GM19240 (cell line): ENCODE measurements around the gene HERPUD2.

ENCODE experiments used
- DNase-seq: peaks from one replicate; pipeline ENCODE4 v3.0.0; 2011; ENCODE audit warnings: low spot score; ENCODE audit not compliant: insufficient read length

The HERPUD2 gene, protein sequence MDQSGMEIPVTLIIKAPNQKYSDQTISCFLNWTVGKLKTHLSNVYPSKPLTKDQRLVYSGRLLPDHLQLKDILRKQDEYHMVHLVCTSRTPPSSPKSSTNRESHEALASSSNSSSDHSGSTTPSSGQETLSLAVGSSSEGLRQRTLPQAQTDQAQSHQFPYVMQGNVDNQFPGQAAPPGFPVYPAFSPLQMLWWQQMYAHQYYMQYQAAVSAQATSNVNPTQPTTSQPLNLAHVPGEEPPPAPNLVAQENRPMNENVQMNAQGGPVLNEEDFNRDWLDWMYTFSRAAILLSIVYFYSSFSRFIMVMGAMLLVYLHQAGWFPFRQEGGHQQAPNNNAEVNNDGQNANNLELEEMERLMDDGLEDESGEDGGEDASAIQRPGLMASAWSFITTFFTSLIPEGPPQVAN

GRCh38 chr7:35694784-35695472 lies at the start of gene HERPUD2:
TSS of gene HERPUD2 (minus strand) at chr7:35695135. CDS start at chr7:35694330, 805 bp downstream.
- DNase-seq: peak; percentile 64

DNA sequence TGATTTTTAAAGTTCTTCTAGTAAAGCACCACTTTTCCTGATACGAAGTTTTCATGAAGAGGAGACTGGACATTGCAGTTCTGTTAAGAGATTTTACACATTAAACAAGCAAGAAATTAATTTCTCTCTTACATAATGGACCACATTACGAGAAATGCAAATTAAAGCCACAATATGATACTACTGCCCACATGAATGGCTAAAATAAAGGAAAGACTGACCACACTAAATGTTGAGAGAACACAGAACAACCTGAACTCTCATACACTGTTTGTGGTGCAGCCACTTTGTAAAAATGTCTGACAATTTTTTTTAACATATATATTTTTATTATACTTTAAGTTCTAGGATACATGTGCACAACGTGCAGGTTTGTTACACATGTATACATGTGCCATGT lies 44.0 kb upstream of the HERPUD2 start:
- no peak for DNase-seq

DNA sequence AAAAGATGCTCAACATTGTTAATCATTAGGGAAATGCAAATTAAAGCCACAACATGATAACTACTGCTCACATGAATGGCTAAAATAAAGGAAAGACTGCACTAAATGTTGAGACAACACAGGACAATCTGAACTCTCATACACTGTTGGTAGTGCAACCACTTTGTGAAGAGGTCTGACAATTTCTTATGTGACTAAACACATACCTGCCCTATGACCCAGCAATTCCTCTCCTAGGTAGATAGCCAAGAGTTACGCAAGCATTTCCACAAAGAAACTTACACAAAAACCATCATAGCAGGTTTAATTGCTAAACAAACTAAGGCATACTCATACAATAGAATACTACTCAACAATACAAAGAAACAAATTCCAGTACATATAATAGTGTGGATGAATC lies 41.8 kb upstream of the HERPUD2 start:
- DNase-seq: no peak

- no peak for DNase-seq
Measured at GRCh38 chr7:35735396-35735795, 40.5 kb upstream of the HERPUD2 start.

- DNase-seq: no peak
Measured at GRCh38 chr7:35734001-35734483, 39.1 kb upstream of the HERPUD2 start.

- DNase-seq: no peak
Measured at GRCh38 chr7:35731349-35731748, 36.4 kb upstream of the HERPUD2 start.

- DNase-seq: no peak
Measured at GRCh38 chr7:35729061-35729783, 34.3 kb upstream of the HERPUD2 start.

DNA sequence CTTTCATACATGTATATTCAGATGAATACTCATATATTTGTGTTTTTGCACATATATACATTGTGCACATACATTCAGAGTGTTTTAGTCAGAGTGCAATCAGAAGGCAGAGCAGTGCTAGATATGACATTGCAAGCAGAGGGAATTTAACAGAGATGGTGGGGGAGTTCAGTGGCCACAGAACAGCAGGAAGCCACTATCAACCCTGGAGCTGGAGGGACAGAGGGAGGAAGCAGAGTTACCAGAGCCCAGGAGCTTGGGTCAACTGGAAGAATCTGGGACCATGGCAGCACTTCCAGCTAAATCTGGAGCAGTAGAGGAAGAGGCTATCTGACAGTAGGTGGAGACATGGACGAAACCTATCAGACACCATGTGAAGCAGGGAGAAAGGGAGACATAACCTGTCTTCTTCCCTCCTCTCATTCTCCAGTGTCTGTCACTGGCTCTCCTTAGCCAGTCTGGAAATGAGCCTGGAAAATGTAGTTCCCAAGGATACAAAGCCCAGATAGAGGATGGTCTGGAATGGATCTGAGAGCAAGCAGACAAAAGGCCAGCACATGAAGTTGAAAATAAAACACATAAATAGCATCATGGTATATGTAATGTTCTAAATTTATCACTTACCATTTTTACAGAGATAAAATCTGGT lies 33.6 kb upstream of the HERPUD2 start:
- DNase-seq: no peak

GRCh38 chr7:35727571-35727970 lies 32.6 kb upstream of the HERPUD2 start:
- DNase-seq: no peak

DNA sequence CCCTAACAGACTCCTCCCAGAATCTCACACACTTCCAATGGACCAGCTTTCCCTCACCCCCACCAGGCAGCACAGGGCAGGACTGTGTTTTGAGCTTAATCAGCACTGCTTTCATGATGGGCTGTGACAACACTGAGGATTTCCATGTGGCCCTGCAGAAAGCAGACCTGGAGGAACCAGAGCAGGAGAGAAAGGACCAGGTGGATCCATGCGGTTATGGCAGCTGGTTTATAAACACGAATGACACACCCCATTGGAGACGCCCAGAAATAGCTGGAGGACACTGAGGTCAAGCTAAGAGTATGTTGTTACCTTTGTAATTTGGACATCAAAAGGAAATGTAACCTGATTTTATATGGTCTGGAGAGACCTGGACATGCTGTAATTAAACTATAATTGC lies 31.7 kb upstream of the HERPUD2 start:
- DNase-seq: no peak

DNA sequence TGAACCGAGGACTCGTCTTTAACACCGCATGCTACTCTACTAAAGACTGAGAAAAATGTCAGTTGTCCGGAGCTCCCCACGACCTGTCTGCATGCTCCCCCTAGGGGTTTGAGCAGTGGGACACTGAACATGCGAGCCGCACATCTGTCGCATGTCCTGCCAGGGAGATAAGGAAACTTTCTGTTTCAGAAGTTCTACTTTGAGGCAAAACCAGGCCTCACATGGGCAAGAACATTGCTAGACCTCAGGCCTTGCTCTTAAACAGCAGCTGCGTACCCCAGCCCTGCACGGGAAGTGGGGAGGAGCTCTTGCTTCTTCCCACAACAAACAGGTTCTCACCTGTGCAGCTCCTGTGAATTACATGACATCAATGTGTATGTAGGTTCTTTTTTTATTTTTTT lies 30.3 kb upstream of the HERPUD2 start:
- peak; percentile 12 for DNase-seq

GRCh38 chr7:35723011-35723410 lies 28.1 kb upstream of the HERPUD2 start:
- DNase-seq: no peak

GRCh38 chr7:35722054-35722849 lies 27.3 kb upstream of the HERPUD2 start:
- no peak for DNase-seq

DNA sequence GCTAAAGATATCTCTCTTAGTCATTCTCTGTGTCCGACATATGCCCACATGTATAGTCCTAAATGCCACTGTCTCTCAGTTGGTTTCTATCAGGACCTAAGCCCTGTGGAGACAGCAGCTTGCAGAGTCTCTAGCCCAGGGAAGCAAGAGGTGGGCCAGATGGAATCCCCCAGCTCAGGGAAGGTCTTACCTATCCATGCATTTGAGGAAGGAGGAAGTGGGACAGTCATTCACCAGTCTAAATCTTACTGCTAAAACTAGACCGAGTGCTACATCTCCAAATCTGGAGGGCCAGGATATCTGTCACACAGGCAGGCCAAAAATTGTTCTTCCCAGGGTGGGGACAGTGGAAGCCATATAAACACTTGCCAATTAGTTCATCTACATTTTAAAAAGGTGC lies 26.4 kb upstream of the HERPUD2 start:
- no peak for DNase-seq

- no peak for DNase-seq
Measured at GRCh38 chr7:35720849-35721248, 25.9 kb upstream of the HERPUD2 start.

GRCh38 chr7:35720032-35720431 lies 25.1 kb upstream of the HERPUD2 start:
- no peak for DNase-seq

GRCh38 chr7:35718047-35718446 lies 23.1 kb upstream of the HERPUD2 start:
- no peak for DNase-seq

DNA sequence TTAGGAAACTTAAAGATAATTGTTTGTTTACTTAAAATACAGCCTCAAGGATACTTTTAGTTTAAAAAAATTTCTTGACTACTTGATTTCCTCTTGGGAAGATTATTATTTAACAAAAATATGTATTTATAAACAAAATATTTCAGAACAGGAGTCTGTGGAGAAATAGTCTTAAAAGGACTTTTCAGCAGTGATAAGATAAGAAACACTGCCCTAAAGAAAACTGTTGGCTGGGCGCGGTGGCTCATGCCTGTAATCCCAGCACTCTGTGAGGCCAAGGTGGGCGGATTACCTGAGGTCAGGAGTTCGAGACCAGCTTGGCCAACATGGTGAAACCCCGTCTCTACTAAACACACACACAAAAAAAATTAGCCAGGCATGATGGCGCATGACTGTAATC lies 22.6 kb upstream of the HERPUD2 start:
- DNase-seq: no peak

- DNase-seq: no peak
Measured at GRCh38 chr7:35717013-35717412, 22.1 kb upstream of the HERPUD2 start.

DNA sequence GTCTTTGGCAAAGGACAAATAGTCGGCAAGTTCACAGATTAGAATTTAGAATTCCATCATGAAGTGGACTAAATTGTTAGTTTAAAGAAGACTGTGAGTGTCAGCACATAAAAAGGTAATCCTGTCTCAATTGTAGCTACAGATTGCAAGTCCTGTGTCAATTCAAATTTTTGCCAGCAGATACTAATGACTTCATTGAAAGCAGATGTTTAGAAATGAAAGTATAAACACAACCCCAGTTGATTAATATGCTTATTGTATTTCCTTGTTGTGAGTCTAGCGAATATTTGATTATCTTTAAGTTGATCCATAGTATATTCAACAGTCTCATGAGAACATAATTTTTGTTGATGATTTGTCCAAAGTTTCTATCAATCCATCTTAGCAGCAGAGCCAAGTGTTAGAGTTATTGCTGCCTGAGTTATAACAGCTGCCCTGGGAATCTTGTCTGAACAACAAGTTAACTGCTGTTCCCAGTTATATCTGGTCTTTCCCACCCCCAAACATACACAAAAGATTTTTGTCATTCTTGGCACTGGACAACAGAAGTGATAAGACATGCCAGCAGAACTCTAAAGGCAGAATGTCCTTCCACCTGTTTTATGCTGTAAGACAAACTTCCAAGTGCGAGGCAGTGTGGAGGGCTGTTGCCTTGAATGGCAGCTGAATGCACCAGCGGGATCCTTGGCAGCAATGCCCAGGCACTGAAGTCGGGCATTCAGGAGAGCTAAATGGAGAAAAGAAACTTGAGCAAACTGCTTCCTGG lies 21.3 kb upstream of the HERPUD2 start:
- DNase-seq: no peak
